GM12878 (cell line): ENCODE measurements around the gene CTNNBIP1. TPM values are rescaled to one million over a fixed set of nuclear protein-coding genes. Genes with fewer than 3 reads are reported as not detected.

Source experiments
- ATAC-seq: fragments of 200-7000 bp; cut with Tn5 transposase; 3 replicates; pipeline ENCODE4 v1.9.1; 2020; ENCODE audit warnings: mild to moderate bottlenecking, moderate library complexity
- BruUV-seq: library from RNA; stranded (reverse); fragments of 400-500 nt; replicated peaks from 2 replicates; lab custom pipeline; 2021; lab: Mats Ljungman, UMichigan
- CTCF ChIA-PET: fragments of 300-600 bp; sonication (Branson Sonifier 250); formaldehyde crosslinking; extraction: SDS; loops from one replicate; lab custom pipeline; 2021; ENCODE audit warnings: inconsistent platforms; lab: Yijun Ruan, JAX
- POLR2A ChIA-PET: fragments of 350-600 bp; formaldehyde crosslinking; extraction: SDS; loops from one replicate; lab custom pipeline; 2021; ENCODE audit warnings: inconsistent platforms; lab: Charles Lee
- RAD21 ChIA-PET: fragments of 300-600 bp; sonication (Branson Sonifier 250); formaldehyde crosslinking; loops from one replicate; lab custom pipeline; 2023; ENCODE audit warnings: antibody characterized with exemption; ENCODE audit not compliant: unreplicated experiment; lab: Charles Lee
- SMC1A ChIA-PET: fragments of 300-600 bp; sonication (Branson Sonifier 250); formaldehyde crosslinking; loops from one replicate; lab custom pipeline; 2023; ENCODE audit not compliant: unreplicated experiment, uncharacterized antibody; lab: Charles Lee
- DNase-seq: peaks from one replicate; pipeline ENCODE4 v3.0.0-alpha.2; 2011; ENCODE audit warnings: low read depth, low spot score
- FAIRE-seq: peaks from 3 replicates; lab custom pipeline; 2011; peaks lifted over from hg19 to GRCh38; lab: Jason Lieb, UNC
- H2AFZ ChIP-seq: 2 replicates; pipeline ENCODE4 v1.6.0; 2011; ENCODE audit warnings: low read depth, low read length, control low read depth; ENCODE audit not compliant: control insufficient read depth
- H3K27ac ChIP-seq: 2 replicates; pipeline ENCODE4 v1.5.1; 2011; ENCODE audit warnings: control low read depth; ENCODE audit not compliant: control insufficient read depth, insufficient read depth
- H3K27me3 ChIP-seq, 2 experiments: replicated peaks in 1 of 2; 2 replicates each; pipeline versions ENCODE4 v1.6.0 to v1.6.1; 2011; ENCODE audit warnings: low read length in 1 of 2; ENCODE audit not compliant: control insufficient read depth in 2 of 2, insufficient read depth in 2 of 2
- H3K36me3 ChIP-seq, 2 experiments: 2 replicates each; pipeline ENCODE4 v1.5.1; 2011; ENCODE audit warnings: low read length in 1 of 2; ENCODE audit not compliant: control insufficient read depth in 2 of 2, insufficient read depth in 2 of 2
- H3K4me1 ChIP-seq: 2 replicates; pipeline ENCODE4 v1.6.1; 2011; ENCODE audit warnings: mild to moderate bottlenecking, low read length, moderate library complexity, mixed read lengths; ENCODE audit not compliant: control insufficient read depth, insufficient read depth
- H3K4me2 ChIP-seq: 2 replicates; pipeline ENCODE4 v1.6.0; 2011; ENCODE audit warnings: control low read depth; ENCODE audit not compliant: control insufficient read depth, insufficient read depth
- H3K4me3 ChIP-seq: fragments of 200-600 bp; sonication (generic); 2 replicates; pipeline ENCODE4 v1.5.1; 2016
- H3K79me2 ChIP-seq: 2 replicates; pipeline ENCODE4 v1.6.0; 2011; ENCODE audit warnings: low read length; ENCODE audit not compliant: control insufficient read depth, insufficient read depth
- H3K9ac ChIP-seq: 2 replicates; pipeline ENCODE4 v1.8.0; 2011; ENCODE audit warnings: low read length, control low read depth, mixed read lengths; ENCODE audit not compliant: control insufficient read depth, insufficient read depth
- H3K9me3 ChIP-seq: replicated peaks from 3 replicates; pipeline ENCODE4 v1.5.1; 2011; ENCODE audit warnings: mild to moderate bottlenecking, low read length; ENCODE audit not compliant: control insufficient read depth, insufficient read depth
- H4K20me1 ChIP-seq: 2 replicates; pipeline ENCODE4 v1.6.0; 2011; ENCODE audit not compliant: control insufficient read depth, insufficient read depth
- EGR1 ChIP-seq, 2 experiments: IDR thresholded peaks; 1 replicate in 1 of 2; 2 replicates in 1 of 2; pipeline ENCODE4 v1.6.1; 2011 to 2012; ENCODE audit warnings: low read depth in 2 of 2, low read length in 2 of 2, borderline replicate concordance in 1 of 2, mild to moderate bottlenecking in 1 of 2, moderate library complexity in 1 of 2
- NBN ChIP-seq: fragments of 450-650 bp; IDR thresholded peaks from 2 replicates; pipeline ENCODE4 v1.6.1; 2016
- YY1 ChIP-seq: IDR thresholded peaks from 2 replicates; pipeline ENCODE4 v1.6.1; 2011; ENCODE audit warnings: low read depth, mild to moderate bottlenecking, low read length
- WGBS: methylation state at CpG from one replicate; pipeline ENCODE4 v1.1.6; 2016; ENCODE audit warnings: low lambda C conversion rate; ENCODE audit not compliant: insufficient replicate concordance, insufficient coverage; ENCODE audit errors: missing lambda C conversion rate; 5-methylcytosine and 5-hydroxymethylcytosine counted together
- in situ Hi-C: fragments of 300-500 bp; cut with MboI; formaldehyde crosslinking; loops from 9 replicates; pipeline ENCODE4 v1.14.3; 2018; ENCODE audit warnings: mixed read lengths
- intact Hi-C: fragments of 100-400 bp; cut with micrococcal nuclease; formaldehyde crosslinking; loops from one replicate; pipeline ENCODE4 v1.14.2; 2022; ENCODE audit not compliant: unreplicated experiment
- polyA plus RNA-seq, 11 experiments: library from polyadenylated mRNA; depleted of rRNA in 4 of 11; unstranded in 6 of 11; stranded (reverse) in 5 of 11; fragments of >200 nt; fragmentation: Nextera tagmentation in 4 of 11; fragmentation: Illumina TruSeq in 1 of 11; extraction: Ambion mirVana in 4 of 11; extraction: Trizol in 1 of 11; gene quantifications; 1 replicate in 1 of 11; 2 replicates in 10 of 11; pipeline versions ENCODE4 v1.2.1 to v1.2.3, GENCODE V29; 2011 to 2016; ENCODE audit warnings: inconsistent platforms in 2 of 11, missing spikeins in 2 of 11, low read depth in 1 of 11
- total RNA-seq, 4 experiments: library from RNA; depleted of rRNA in 3 of 4; stranded (reverse); fragments of >200 nt in 3 of 4; fragmentation: Illumina TruSeq in 1 of 4; extraction: Trizol in 1 of 4; gene quantifications; 2 replicates each; pipeline versions ENCODE4 v1.2.1 to v1.2.3, GENCODE V29; 2013 to 2021
- TF ChIP-seq, protein P1 (sequence below): IDR thresholded peaks from 2 replicates; pipeline ENCODE4 v1.6.1; 2011; ENCODE audit warnings: low read depth, low read length, improper control_type of control experiment, borderline replicate concordance

The CTNNBIP1 gene
- total and polyA plus RNA-seq, 10 of the 15 experiments (the other 5 are each of a cell fraction or from before 2014, with no cell fraction given), result 0.42 to 31.8 (median 10.8) TPM

- Histone ChIP-seq H3K36me3 (no peaks in the 10 kb centered on the region), H3K4me1 (peaks cover 26% of the 10 kb centered on the region), H3K4me3 (peak within 1 kb of the TSS; percentile 96), H3K79me2 (peaks cover 41% of the 10 kb centered on the region), H2AFZ (peak within 1 kb of the TSS; percentile 82), H3K9ac (peak within 1 kb of the TSS; percentile 81), H4K20me1 (no peaks in the 10 kb centered on the region), H3K9me3 (no peaks in the 10 kb centered on the region), H3K4me2 (peak within 1 kb of the TSS; percentile 78), H3K27ac (peak within 1 kb of the TSS; percentile 32; the same call in 1 of the 2 replicates), H3K27me3 (no peaks in the 10 kb centered on the region)
- ATAC-seq (peak; percentile 65), DNase-seq (peak; percentile 9), FAIRE-seq (no peak)
- CTCF ChIA-PET, result interaction anchor here (1.0 kb wide), 1 partner anchor 39 kb away, joined by 4 read pairs; no protein-coding TSS in a partner anchor
- RAD21 ChIA-PET, result no interaction called here
- BruUV-seq, result no TSS peak
- TF ChIP-seq NBN (0 out of 2 replicates have a peak, but pooled peaks have one; percentile 16), EGR1 (IDR thresholded peaks at IDR 0.05; ENCODE audit: borderline replicate concordance in 1 of 2, low read depth in 2 of 2, low read length in 2 of 2) (peak in 1 of 2 experiments; percentile 66; a peak in 1 of 3 replicates), YY1 (peak; percentile 96)
- TF ChIP-seq, protein P1, sequence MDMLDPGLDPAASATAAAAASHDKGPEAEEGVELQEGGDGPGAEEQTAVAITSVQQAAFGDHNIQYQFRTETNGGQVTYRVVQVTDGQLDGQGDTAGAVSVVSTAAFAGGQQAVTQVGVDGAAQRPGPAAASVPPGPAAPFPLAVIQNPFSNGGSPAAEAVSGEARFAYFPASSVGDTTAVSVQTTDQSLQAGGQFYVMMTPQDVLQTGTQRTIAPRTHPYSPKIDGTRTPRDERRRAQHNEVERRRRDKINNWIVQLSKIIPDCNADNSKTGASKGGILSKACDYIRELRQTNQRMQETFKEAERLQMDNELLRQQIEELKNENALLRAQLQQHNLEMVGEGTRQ, result no peak
- in situ Hi-C loops (no loop called here), intact Hi-C loops (loop anchor here (2.0 kb wide), 2 partner anchors 37 to 41 kb away; no protein-coding TSS in a partner anchor)
- POLR2A ChIA-PET, result no interaction called here
- SMC1A ChIA-PET, result no interaction called here
- 4% methylated on average over 32 of the region's 93 CpGs for WGBS
Measured at GRCh38 chr1:9823943-9824701, 85.9 kb downstream of the CTNNBIP1 start, which contains the start of gene CLSTN1. Gene CLSTN1 (minus strand): TSS chr1:9823965. CDS start chr1:9823733, 232 bp downstream.
